ENCODE data around the gene LAIR1. TPM values are rescaled to one million over a fixed set of nuclear protein-coding genes. Genes with fewer than 3 reads are reported as not detected.

The LAIR1 gene
- total RNA-seq, 1 donor from 2014 or later: 0.92 TPM

GRCh38 chr19:54407780-54408179, 43.0 kb upstream of the LAIR1 start:
- H3K4me3 Mint-ChIP-seq: no peak overlapping the region
- no peak for DNase-seq (ENCODE audit: low spot score in 2 of 2, unreplicated experiment in 2 of 2)
- H3K9me3 Mint-ChIP-seq: peaks cover 10% of the 10 kb centered on the region
- H3K4me1 Mint-ChIP-seq: no peaks in the 10 kb centered on the region
- no peak overlapping the region for H3K27ac Mint-ChIP-seq
- no peak for TF ChIP-seq CTCF (IDR thresholded peaks at IDR 0.05; ENCODE audit: unreplicated experiment)
- no peaks in the 10 kb centered on the region for H3K36me3 Mint-ChIP-seq
- H3K27me3 Mint-ChIP-seq (ENCODE audit: low read depth): peaks cover 30% of the 10 kb centered on the region

- H3K4me3 Mint-ChIP-seq: no peak overlapping the region
- H3K4me1 Mint-ChIP-seq: no peaks in the 10 kb centered on the region
- H3K27me3 Mint-ChIP-seq (ENCODE audit: low read depth): peaks cover 14% of the 10 kb centered on the region
- no peak for TF ChIP-seq CTCF (IDR thresholded peaks at IDR 0.05; ENCODE audit: unreplicated experiment)
- no peak for DNase-seq (ENCODE audit: low spot score in 2 of 2, unreplicated experiment in 2 of 2)
- H3K36me3 Mint-ChIP-seq: no peaks in the 10 kb centered on the region
- H3K27ac Mint-ChIP-seq: no peak overlapping the region
- peaks cover 10% of the 10 kb centered on the region for H3K9me3 Mint-ChIP-seq
Observed at GRCh38 chr19:54405628-54406027, 40.9 kb upstream of the LAIR1 start.

GRCh38 chr19:54403054-54403453, 38.3 kb upstream of the LAIR1 start:
- no peaks in the 10 kb centered on the region for H3K36me3 Mint-ChIP-seq
- no peak for DNase-seq (ENCODE audit: low spot score in 2 of 2, unreplicated experiment in 2 of 2)
- H3K4me1 Mint-ChIP-seq: peaks cover 2% of the 10 kb centered on the region
- H3K4me3 Mint-ChIP-seq: no peak overlapping the region
- no peak for TF ChIP-seq CTCF (IDR thresholded peaks at IDR 0.05; ENCODE audit: unreplicated experiment)
- H3K27ac Mint-ChIP-seq: no peak overlapping the region
- peaks cover 7% of the 10 kb centered on the region for H3K9me3 Mint-ChIP-seq
- H3K27me3 Mint-ChIP-seq (ENCODE audit: low read depth): peaks cover 7% of the 10 kb centered on the region

GRCh38 chr19:54400913-54401312, 36.2 kb upstream of the LAIR1 start:
- Mint-ChIP-seq H3K9me3 (no peaks in the 10 kb centered on the region), H3K4me3 (no peak overlapping the region), H3K4me1 (peaks cover 2% of the 10 kb centered on the region), H3K27me3 (ENCODE audit: low read depth) (peaks cover 7% of the 10 kb centered on the region), H3K27ac (no peak overlapping the region), H3K36me3 (no peaks in the 10 kb centered on the region)
- TF ChIP-seq CTCF (IDR thresholded peaks at IDR 0.05; ENCODE audit: unreplicated experiment): no peak
- no peak for DNase-seq (ENCODE audit: low spot score in 2 of 2, unreplicated experiment in 2 of 2)

DNA sequence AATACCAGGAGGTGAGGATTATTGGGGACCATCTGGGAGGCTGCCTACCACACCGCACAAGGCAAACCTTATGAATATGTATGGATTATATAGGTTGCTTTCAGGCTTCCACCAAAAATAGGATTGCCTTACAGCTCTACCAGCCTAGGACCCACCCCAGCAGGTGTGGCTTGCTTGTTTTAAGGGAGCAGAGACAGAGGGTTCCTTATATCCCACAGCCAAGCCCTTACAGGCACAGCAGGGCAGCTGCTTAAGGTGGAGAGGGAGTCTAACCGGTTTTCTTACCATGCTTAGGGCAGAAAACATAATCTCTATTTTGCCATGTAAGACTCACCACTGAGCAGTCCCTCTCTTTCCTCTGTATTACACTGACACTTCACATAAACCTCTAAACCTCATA, 34.5 kb upstream of the LAIR1 start:
- Mint-ChIP-seq H3K9me3 (no peaks in the 10 kb centered on the region), H3K36me3 (no peaks in the 10 kb centered on the region), H3K27me3 (ENCODE audit: low read depth) (peaks cover 4% of the 10 kb centered on the region), H3K4me3 (no peak overlapping the region), H3K4me1 (peaks cover 2% of the 10 kb centered on the region), H3K27ac (no peak overlapping the region)
- TF ChIP-seq CTCF (IDR thresholded peaks at IDR 0.05; ENCODE audit: unreplicated experiment): no peak
- DNase-seq (ENCODE audit: low spot score in 2 of 2, unreplicated experiment in 2 of 2): no peak

GRCh38 chr19:54395685-54396084, 31.0 kb upstream of the LAIR1 start:
- DNase-seq (ENCODE audit: low spot score in 2 of 2, unreplicated experiment in 2 of 2): no peak
- H3K27ac Mint-ChIP-seq: no peak overlapping the region
- no peak for TF ChIP-seq CTCF (IDR thresholded peaks at IDR 0.05; ENCODE audit: unreplicated experiment)
- H3K4me3 Mint-ChIP-seq: no peak overlapping the region
- H3K36me3 Mint-ChIP-seq: no peaks in the 10 kb centered on the region
- peaks cover 4% of the 10 kb centered on the region for H3K4me1 Mint-ChIP-seq
- H3K27me3 Mint-ChIP-seq (ENCODE audit: low read depth): peaks cover 18% of the 10 kb centered on the region
- no peaks in the 10 kb centered on the region for H3K9me3 Mint-ChIP-seq

Data from mesothelial cell of epicardium (in vitro differentiated cells).